Right renal cortex interstitium (tissue), 3 donors: Measurements from ENCODE around the gene CRTC3. TPM values are rescaled to one million over a fixed set of nuclear protein-coding genes. Genes with fewer than 3 reads are reported as not detected.

Source experiments
- DNase-seq, 3 donors: peaks; one replicate each; pipeline ENCODE4 v3.0.0-alpha.2; 2013; ENCODE audit warnings: low read depth in 3 of 3, low spot score in 2 of 3
- polyA plus RNA-seq, 3 donors: library from polyadenylated mRNA; unstranded; fragments of 120-200 nt; gene quantifications; one replicate each; pipeline ENCODE4 v1.2.1, GENCODE V29; 2013; ENCODE audit not compliant: insufficient read length in 3 of 3

CRTC3 gene
- polyA plus RNA-seq, 3 donors: 24.9 to 27.2 (median 27.0) TPM

- no peak for DNase-seq
Observed at GRCh38 chr15:90591524-90591923, 61.8 kb downstream of the CRTC3 start.

- no peak for DNase-seq
Observed at GRCh38 chr15:90592131-90592881, 62.6 kb downstream of the CRTC3 start.

- DNase-seq: no peak
Observed at GRCh38 chr15:90593499-90594158, 63.9 kb downstream of the CRTC3 start.

- DNase-seq: no peak
Observed at GRCh38 chr15:90594301-90594738, 64.6 kb downstream of the CRTC3 start.

GRCh38 chr15:90595763-90596155 lies 66.0 kb downstream of the CRTC3 start:
- DNase-seq: no peak

- no peak for DNase-seq
Observed at GRCh38 chr15:90596943-90597342, 67.2 kb downstream of the CRTC3 start.

- no peak for DNase-seq
Observed at GRCh38 chr15:90597577-90597976, 67.9 kb downstream of the CRTC3 start.

GRCh38 chr15:90598031-90598577 lies 68.4 kb downstream of the CRTC3 start:
- DNase-seq: no peak

- no peak for DNase-seq
Observed at GRCh38 chr15:90598679-90599078, 69.0 kb downstream of the CRTC3 start.

- no peak for DNase-seq
Observed at GRCh38 chr15:90599116-90599515, 69.4 kb downstream of the CRTC3 start.

- DNase-seq: no peak
Observed at GRCh38 chr15:90599644-90600043, 69.9 kb downstream of the CRTC3 start.

GRCh38 chr15:90600954-90601353 lies 71.2 kb downstream of the CRTC3 start:
- no peak for DNase-seq

- no peak for DNase-seq
Observed at GRCh38 chr15:90603893-90604292, 74.2 kb downstream of the CRTC3 start.

- no peak for DNase-seq
Observed at GRCh38 chr15:90606641-90607040, 76.9 kb downstream of the CRTC3 start.

GRCh38 chr15:90607361-90607760 lies 77.6 kb downstream of the CRTC3 start:
- no peak for DNase-seq

GRCh38 chr15:90609242-90610180 lies 79.8 kb downstream of the CRTC3 start:
- DNase-seq: no peak

- DNase-seq: no peak
Observed at GRCh38 chr15:90610190-90610589, 80.5 kb downstream of the CRTC3 start.

GRCh38 chr15:90611157-90611556 lies 81.4 kb downstream of the CRTC3 start:
- no peak for DNase-seq

- no peak for DNase-seq
Observed at GRCh38 chr15:90617171-90617570, 87.4 kb downstream of the CRTC3 start.

- no peak for DNase-seq
Observed at GRCh38 chr15:90617668-90618097, 88.0 kb downstream of the CRTC3 start.
